Uterus (tissue), 2 donors: ENCODE data around the gene QRSL1.

Source experiments
- POLR2A ChIP-seq, 2 donors: fragments of 450-650 bp; IDR thresholded peaks; one replicate each; pipeline ENCODE4 v1.6.1; 2016; ENCODE audit warnings: antibody characterized with exemption in 2 of 2, mild to moderate bottlenecking in 1 of 2, moderate library complexity in 1 of 2
- TF ChIP-seq, protein P1 (sequence below), 4 experiments: fragments of 200-600 bp in 2 of 4; fragments of 450-650 bp in 2 of 4; sonication (generic) in 2 of 4; IDR thresholded peaks; one replicate each; pipeline ENCODE4 v1.5.1; 2016 to 2019; ENCODE audit warnings: antibody characterized with exemption in 4 of 4, mild to moderate bottlenecking in 2 of 4, moderate library complexity in 1 of 4

DNA sequence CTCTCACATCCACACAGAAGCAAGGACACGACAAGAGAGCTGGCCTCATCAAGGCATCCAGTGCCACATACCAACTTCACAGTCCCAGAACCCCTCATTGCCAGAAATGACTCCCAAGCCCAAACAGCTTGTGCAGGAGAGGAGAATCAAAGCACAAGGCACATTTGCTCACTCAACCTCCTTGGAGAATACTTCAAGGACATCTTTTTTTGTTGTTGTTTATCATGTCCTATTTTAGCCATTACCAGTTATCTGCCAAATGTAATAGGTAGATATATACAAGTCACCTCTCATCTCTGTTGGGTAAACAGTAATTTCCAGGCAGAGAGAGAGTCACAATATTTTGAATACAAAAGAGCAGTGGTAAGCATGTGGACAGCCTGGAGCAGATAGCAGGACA, 47.9 kb upstream of the QRSL1 start:
- TF ChIP-seq, protein P1, sequence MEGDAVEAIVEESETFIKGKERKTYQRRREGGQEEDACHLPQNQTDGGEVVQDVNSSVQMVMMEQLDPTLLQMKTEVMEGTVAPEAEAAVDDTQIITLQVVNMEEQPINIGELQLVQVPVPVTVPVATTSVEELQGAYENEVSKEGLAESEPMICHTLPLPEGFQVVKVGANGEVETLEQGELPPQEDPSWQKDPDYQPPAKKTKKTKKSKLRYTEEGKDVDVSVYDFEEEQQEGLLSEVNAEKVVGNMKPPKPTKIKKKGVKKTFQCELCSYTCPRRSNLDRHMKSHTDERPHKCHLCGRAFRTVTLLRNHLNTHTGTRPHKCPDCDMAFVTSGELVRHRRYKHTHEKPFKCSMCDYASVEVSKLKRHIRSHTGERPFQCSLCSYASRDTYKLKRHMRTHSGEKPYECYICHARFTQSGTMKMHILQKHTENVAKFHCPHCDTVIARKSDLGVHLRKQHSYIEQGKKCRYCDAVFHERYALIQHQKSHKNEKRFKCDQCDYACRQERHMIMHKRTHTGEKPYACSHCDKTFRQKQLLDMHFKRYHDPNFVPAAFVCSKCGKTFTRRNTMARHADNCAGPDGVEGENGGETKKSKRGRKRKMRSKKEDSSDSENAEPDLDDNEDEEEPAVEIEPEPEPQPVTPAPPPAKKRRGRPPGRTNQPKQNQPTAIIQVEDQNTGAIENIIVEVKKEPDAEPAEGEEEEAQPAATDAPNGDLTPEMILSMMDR (IDR thresholded peaks at IDR 0.05) = no peak
- TF ChIP-seq POLR2A (IDR thresholded peaks at IDR 0.05) = no peak
